ENCODE data around the gene CRTC2.

DNA sequence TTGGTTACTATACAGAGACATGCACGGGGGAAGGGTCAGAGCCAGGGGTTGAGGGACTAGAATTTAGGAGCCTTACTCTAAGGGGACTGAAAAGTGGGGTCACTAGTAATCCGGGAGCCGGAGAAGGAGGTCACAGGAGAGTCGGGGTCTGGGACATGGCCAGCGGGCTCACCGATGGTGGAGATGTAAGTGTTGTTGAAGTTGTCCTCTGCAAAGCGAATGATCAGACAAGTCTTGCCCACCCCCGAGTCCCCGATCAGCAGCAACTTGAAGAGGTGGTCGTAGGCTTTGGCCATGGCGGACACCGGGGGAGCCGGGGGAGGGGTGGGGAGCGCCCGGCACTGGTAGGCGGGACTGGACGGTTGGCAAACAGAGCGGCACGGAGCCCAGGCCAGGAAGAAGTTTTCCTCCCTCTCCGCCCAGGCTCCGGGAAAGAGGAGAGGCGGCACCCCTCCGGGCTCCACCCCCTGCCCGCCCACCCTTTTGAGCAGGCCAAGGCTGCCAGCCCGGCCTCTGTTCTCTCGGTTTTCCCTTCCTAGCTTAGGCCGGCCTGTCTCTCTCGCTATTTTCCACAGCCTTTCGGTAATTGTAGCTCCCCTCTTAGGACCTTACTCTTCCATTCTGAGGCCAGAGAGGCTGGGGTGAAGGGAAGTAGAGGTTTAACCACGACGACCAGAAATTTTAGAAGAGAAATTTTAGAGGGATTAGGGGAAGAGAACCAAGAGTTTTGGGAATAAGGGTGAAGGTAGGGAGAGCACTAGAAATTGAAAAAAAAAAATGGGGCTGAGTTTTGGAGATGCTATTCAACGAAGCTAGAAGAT, 27.7 kb upstream of the CRTC2 start, which contains the start of gene RAB13:
- TF ChIP-seq, protein P1, sequence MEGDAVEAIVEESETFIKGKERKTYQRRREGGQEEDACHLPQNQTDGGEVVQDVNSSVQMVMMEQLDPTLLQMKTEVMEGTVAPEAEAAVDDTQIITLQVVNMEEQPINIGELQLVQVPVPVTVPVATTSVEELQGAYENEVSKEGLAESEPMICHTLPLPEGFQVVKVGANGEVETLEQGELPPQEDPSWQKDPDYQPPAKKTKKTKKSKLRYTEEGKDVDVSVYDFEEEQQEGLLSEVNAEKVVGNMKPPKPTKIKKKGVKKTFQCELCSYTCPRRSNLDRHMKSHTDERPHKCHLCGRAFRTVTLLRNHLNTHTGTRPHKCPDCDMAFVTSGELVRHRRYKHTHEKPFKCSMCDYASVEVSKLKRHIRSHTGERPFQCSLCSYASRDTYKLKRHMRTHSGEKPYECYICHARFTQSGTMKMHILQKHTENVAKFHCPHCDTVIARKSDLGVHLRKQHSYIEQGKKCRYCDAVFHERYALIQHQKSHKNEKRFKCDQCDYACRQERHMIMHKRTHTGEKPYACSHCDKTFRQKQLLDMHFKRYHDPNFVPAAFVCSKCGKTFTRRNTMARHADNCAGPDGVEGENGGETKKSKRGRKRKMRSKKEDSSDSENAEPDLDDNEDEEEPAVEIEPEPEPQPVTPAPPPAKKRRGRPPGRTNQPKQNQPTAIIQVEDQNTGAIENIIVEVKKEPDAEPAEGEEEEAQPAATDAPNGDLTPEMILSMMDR (conservative IDR thresholded peaks at IDR 0.05; ENCODE audit: low read depth, low read length), result no peak
- no peak for TF ChIP-seq EZH2 (IDR thresholded peaks at IDR 0.05; ENCODE audit: borderline replicate concordance, low read depth, low read length, poor library complexity, severe bottlenecking)
